Cardiac fibroblast (primary cell): ENCODE measurements around the gene TRABD2A.

Experiments used
- DNase-seq, 2 donors: peaks; one replicate each; pipeline versions ENCODE4 v3.0.0 to v3.0.0-alpha.2; 2010; ENCODE audit warnings: low read depth in 2 of 2
- H3K4me3 ChIP-seq, 2 donors: replicated peaks in 1 of 2; 1 replicate in 1 of 2; 2 replicates in 1 of 2; pipeline ENCODE4 v1.5.1; 2011; ENCODE audit warnings: low read depth in 2 of 2, low read length in 2 of 2, mild to moderate bottlenecking in 2 of 2, moderate library complexity in 1 of 2
- CTCF ChIP-seq: IDR thresholded peaks from one replicate; pipeline ENCODE4 v1.5.1; 2011; ENCODE audit warnings: low read depth, mild to moderate bottlenecking, low read length, inconsistent platforms

The TRABD2A gene

GRCh38 chr2:84880645-84881521 is at the start of gene TRABD2A:
Gene TRABD2A, minus strand, starts transcription at chr2:84881084. Its CDS starts 45 bp downstream, at chr2:84881039.
- no peak for DNase-seq
- H3K4me3 ChIP-seq: peak within 1 kb of the TSS; percentile 51 to 56
- TF ChIP-seq CTCF: no peak

GRCh38 chr2:84927275-84927627 is 46.4 kb upstream of the TRABD2A start:
- no peak for TF ChIP-seq CTCF
- DNase-seq: no peak
- H3K4me3 ChIP-seq: no peak overlapping the region

GRCh38 chr2:84925724-84926376 is 45.0 kb upstream of the TRABD2A start:
- peak overlapping the region; percentile 41 to 50 for H3K4me3 ChIP-seq
- DNase-seq: peak; percentile 91 to 95
- peak; percentile 88 for TF ChIP-seq CTCF

GRCh38 chr2:84925336-84925723 is 44.4 kb upstream of the TRABD2A start:
- no peak for TF ChIP-seq CTCF
- H3K4me3 ChIP-seq: no peak overlapping the region
- DNase-seq: no peak

- peak; percentile 71 to 85 for DNase-seq
- no peak for TF ChIP-seq CTCF
- no peak overlapping the region for H3K4me3 ChIP-seq
Measured at GRCh38 chr2:84924173-84925106, 43.6 kb upstream of the TRABD2A start.

- no peak for TF ChIP-seq CTCF
- DNase-seq: no peak
- H3K4me3 ChIP-seq: no peak overlapping the region
Measured at GRCh38 chr2:84923009-84923408, 42.1 kb upstream of the TRABD2A start.
